KMS-11 (cell line): ENCODE measurements around the gene DTNBP1.

Experiments
- H2AFZ ChIP-seq: fragments of 200-600 bp; sonication (generic); 2 replicates; pipeline ENCODE4 v1.6.1; 2016; ENCODE audit warnings: antibody characterized with exemption, mixed run types, low read depth
- H3K27ac ChIP-seq: fragments of 200-600 bp; sonication (generic); 2 replicates; pipeline ENCODE4 v1.6.1; 2016; ENCODE audit warnings: mild to moderate bottlenecking, mixed run types
- H3K27me3 ChIP-seq: fragments of 200-600 bp; sonication (generic); 2 replicates; pipeline ENCODE4 v1.6.1; 2017; ENCODE audit warnings: mild to moderate bottlenecking, low read depth, mixed run types, moderate library complexity; ENCODE audit not compliant: insufficient read depth
- H3K36me3 ChIP-seq: fragments of 200-600 bp; sonication (generic); 2 replicates; pipeline ENCODE4 v1.6.1; 2017; ENCODE audit warnings: mild to moderate bottlenecking, mixed run types; ENCODE audit not compliant: insufficient read depth
- H3K4me1 ChIP-seq: fragments of 200-600 bp; sonication (generic); 2 replicates; pipeline ENCODE4 v1.6.1; 2016; ENCODE audit warnings: mild to moderate bottlenecking, low read depth, mixed run types; ENCODE audit not compliant: poor library complexity, severe bottlenecking
- H3K4me2 ChIP-seq: fragments of 200-600 bp; sonication (generic); 2 replicates; pipeline ENCODE4 v1.7.0; 2016; ENCODE audit warnings: mild to moderate bottlenecking, mixed run types
- H3K4me3 ChIP-seq: fragments of 200-600 bp; sonication (generic); IDR thresholded peaks from 2 replicates; pipeline ENCODE4 v1.6.1; 2017; ENCODE audit warnings: low read depth, low read length, mixed read lengths; ENCODE audit not compliant: insufficient read depth
- H3K79me2 ChIP-seq: fragments of 200-600 bp; sonication (generic); 2 replicates; pipeline ENCODE4 v1.6.1; 2016; ENCODE audit warnings: low read depth, mixed run types; ENCODE audit not compliant: insufficient read depth
- H3K9ac ChIP-seq: fragments of 200-600 bp; sonication (generic); 2 replicates; pipeline ENCODE4 v1.6.1; 2016; ENCODE audit warnings: mild to moderate bottlenecking, mixed run types
- H4K20me1 ChIP-seq: fragments of 200-600 bp; sonication (generic); 2 replicates; pipeline ENCODE4 v1.6.1; 2016; ENCODE audit warnings: mild to moderate bottlenecking, mixed run types; ENCODE audit not compliant: insufficient read depth
- TF ChIP-seq, protein P1 (sequence below): fragments of 200-600 bp; sonication (generic); conservative IDR thresholded peaks from 2 replicates; pipeline ENCODE4 v1.6.1; 2017; ENCODE audit warnings: low read depth, mild to moderate bottlenecking, antibody characterized with exemption, low read length, moderate library complexity, mixed read lengths

Gene DTNBP1

DNA sequence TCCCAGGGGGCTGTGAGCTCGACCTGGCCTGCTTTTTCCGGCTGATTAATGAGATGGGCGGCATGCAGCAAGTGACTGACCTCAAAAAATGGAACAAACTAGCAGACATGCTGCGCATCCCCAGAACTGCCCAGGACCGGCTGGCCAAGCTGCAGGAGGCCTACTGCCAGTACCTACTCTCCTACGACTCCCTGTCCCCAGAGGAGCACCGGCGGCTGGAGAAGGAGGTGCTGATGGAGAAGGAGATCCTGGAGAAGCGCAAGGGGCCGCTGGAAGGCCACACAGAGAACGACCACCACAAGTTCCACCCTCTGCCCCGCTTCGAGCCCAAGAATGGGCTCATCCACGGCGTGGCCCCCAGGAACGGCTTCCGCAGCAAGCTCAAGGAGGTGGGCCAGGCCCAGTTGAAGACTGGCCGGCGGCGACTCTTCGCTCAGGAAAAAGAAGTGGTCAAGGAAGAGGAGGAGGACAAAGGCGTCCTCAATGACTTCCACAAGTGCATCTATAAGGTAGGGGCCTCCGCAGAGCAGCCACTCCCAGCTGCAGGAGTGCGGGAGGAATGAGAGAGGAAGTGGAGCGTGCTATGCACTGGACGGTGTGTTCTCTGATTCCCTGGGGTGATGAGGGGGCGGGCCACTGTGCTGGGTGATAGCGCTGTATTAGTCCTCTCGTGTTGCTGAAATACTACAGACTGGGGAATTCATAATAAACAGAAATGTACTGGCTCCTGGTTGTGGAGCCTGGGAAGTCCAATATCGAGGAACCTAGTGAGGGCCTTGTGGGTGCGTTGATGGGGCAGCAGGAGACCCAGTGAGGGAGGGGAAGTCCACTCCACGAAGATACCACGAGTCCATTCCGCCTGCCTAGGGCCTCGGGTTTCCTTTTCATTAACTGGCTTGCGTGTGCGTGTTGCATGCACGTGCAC lies 161.7 kb downstream of the DTNBP1 start:
- Histone ChIP-seq H3K4me2 (no peak overlapping the region), H3K4me1 (no peaks in the 10 kb centered on the region), H2AFZ (no peak overlapping the region), H3K9ac (no peak overlapping the region), H3K36me3 (no peaks in the 10 kb centered on the region), H3K4me3 (no peak overlapping the region), H3K79me2 (no peaks in the 10 kb centered on the region), H3K27ac (no peak overlapping the region), H4K20me1 (no peaks in the 10 kb centered on the region), H3K27me3 (no peaks in the 10 kb centered on the region)
- TF ChIP-seq, protein P1, sequence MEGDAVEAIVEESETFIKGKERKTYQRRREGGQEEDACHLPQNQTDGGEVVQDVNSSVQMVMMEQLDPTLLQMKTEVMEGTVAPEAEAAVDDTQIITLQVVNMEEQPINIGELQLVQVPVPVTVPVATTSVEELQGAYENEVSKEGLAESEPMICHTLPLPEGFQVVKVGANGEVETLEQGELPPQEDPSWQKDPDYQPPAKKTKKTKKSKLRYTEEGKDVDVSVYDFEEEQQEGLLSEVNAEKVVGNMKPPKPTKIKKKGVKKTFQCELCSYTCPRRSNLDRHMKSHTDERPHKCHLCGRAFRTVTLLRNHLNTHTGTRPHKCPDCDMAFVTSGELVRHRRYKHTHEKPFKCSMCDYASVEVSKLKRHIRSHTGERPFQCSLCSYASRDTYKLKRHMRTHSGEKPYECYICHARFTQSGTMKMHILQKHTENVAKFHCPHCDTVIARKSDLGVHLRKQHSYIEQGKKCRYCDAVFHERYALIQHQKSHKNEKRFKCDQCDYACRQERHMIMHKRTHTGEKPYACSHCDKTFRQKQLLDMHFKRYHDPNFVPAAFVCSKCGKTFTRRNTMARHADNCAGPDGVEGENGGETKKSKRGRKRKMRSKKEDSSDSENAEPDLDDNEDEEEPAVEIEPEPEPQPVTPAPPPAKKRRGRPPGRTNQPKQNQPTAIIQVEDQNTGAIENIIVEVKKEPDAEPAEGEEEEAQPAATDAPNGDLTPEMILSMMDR: no peak

DNA sequence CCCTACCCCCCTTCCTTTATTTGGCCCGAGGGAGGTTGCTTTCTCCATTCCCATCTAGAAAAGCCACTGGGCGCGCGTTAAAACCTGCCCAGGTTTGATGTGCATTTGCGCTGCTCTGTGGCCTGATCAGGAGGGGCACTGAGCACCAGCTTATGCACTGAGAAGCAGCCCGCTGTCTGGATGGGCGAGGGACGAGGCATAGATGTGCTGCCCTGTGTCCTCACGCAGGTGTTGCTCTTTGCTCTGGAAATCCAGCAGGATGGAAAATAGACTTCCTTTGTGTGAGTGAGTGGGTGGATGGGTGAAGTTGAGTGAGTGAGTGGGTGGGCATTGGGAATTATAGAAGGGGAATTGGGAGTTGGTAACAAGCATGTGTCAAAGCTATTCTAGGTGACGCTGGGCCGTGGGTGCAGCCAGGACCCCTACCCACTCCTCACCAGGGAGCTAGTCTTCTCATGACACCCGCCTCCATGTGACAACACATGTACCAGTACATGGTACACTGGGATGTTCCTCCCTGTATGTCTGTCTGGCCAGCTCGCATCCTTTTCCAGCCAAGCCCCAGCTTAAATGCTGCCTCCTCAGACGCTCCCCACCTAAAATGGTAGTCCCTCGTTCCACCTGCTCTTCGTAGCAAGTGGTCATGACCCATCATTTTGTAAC lies 162.6 kb downstream of the DTNBP1 start:
- Histone ChIP-seq H3K27me3 (no peaks in the 10 kb centered on the region), H4K20me1 (no peaks in the 10 kb centered on the region), H3K4me3 (no peak overlapping the region), H3K4me1 (no peaks in the 10 kb centered on the region), H3K27ac (no peak overlapping the region), H3K36me3 (no peaks in the 10 kb centered on the region), H3K4me2 (no peak overlapping the region), H3K9ac (no peak overlapping the region), H2AFZ (no peak overlapping the region), H3K79me2 (no peaks in the 10 kb centered on the region)
- TF ChIP-seq, protein P1: no peak

DNA sequence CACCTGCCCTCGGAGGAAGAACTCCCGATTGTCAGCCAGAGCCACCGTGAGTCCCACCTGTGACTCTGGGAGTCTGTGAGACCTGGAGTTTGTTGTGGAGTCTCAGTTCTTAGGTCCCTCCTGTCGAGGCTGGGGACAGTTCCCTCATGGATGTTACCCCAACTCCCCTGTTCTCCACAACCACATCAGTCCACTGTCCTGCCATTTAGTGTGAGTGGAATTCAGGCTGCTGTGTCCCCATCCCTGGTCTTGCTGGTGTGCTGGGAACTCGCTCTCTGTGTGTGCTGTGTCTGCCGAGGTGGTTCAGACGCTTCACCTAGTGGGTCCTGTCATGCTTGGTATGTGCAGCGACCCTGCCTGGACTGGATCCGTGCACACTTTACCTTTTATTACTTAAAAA lies 163.2 kb downstream of the DTNBP1 start:
- Histone ChIP-seq H3K4me2 (no peak overlapping the region), H3K4me1 (no peaks in the 10 kb centered on the region), H3K9ac (no peak overlapping the region), H3K27ac (no peak overlapping the region), H3K27me3 (no peaks in the 10 kb centered on the region), H3K79me2 (no peaks in the 10 kb centered on the region), H4K20me1 (no peaks in the 10 kb centered on the region), H2AFZ (no peak overlapping the region), H3K4me3 (no peak overlapping the region), H3K36me3 (no peaks in the 10 kb centered on the region)
- TF ChIP-seq, protein P1: no peak

DNA sequence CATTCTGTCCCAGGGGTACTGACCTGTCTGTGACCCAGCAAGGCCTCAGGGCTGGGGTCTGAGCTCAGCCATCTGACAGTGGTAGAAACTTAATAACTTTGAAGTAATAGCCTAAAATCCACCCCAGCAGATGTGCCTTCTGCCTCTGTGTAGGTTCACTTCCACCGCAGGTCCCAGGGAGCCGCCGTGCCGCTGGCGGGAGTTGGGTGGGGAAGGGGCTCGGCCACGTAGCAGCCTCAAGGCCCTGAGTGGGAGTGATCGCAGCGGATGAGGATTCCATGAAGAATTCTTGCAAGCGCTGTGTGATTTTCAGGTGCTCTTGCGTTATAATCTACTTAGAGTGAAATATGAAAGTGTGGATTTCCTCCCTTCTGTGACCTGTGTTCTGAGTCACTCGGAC lies 163.7 kb downstream of the DTNBP1 start:
- Histone ChIP-seq H4K20me1 (no peaks in the 10 kb centered on the region), H3K27ac (no peak overlapping the region), H3K79me2 (no peaks in the 10 kb centered on the region), H3K4me2 (no peak overlapping the region), H2AFZ (no peak overlapping the region), H3K27me3 (no peaks in the 10 kb centered on the region), H3K4me1 (no peaks in the 10 kb centered on the region), H3K36me3 (no peaks in the 10 kb centered on the region), H3K9ac (no peak overlapping the region), H3K4me3 (no peak overlapping the region)
- TF ChIP-seq, protein P1: no peak
